ENCODE measurements around the gene MBOAT2. TPM values are rescaled to one million over a fixed set of nuclear protein-coding genes. Genes with fewer than 3 reads are reported as not detected.

MBOAT2 gene
- polyA plus RNA-seq, 1 donor from 2014 or later: 205 TPM

GRCh38 chr2:8996006-8996405, 7.5 kb downstream of the MBOAT2 start:
- no peak for TF ChIP-seq EZH2 (IDR thresholded peaks at IDR 0.05; ENCODE audit: borderline replicate concordance, insufficient read depth, low read length, poor library complexity, severe bottlenecking)
- no peak for TF ChIP-seq CTCF (IDR thresholded peaks at IDR 0.05; ENCODE audit: poor library complexity, severe bottlenecking)
- no peak for TF ChIP-seq RAD21 (conservative IDR thresholded peaks at IDR 0.05)
- no peak for TF ChIP-seq EP300 (conservative IDR thresholded peaks at IDR 0.05; ENCODE audit: poor library complexity, severe bottlenecking)
- no peak for TF ChIP-seq MXI1 (conservative IDR thresholded peaks at IDR 0.05; ENCODE audit: poor library complexity, severe bottlenecking)
- TF ChIP-seq REST (IDR thresholded peaks at IDR 0.05; ENCODE audit: borderline replicate concordance): no peak
- no peak for TF ChIP-seq TAF1 (IDR thresholded peaks at IDR 0.05; ENCODE audit: low read depth)
- TF ChIP-seq SMC3 (conservative IDR thresholded peaks at IDR 0.05; ENCODE audit: poor library complexity): no peak
- no peak for TF ChIP-seq POLR2AphosphoS5 (IDR thresholded peaks at IDR 0.05)

GRCh38 chr2:8994386-8994785, 9.1 kb downstream of the MBOAT2 start:
- no peak overlapping the region for H2AFZ ChIP-seq (ENCODE audit: low read depth, low read length)
- H3K36me3 ChIP-seq (ENCODE audit: insufficient read depth, low read length): no peaks in the 10 kb centered on the region
- H3F3A ChIP-seq (ENCODE audit: insufficient read depth, low read length, poor library complexity, severe bottlenecking): no peaks in the 10 kb centered on the region
- H3K27ac ChIP-seq (ENCODE audit: low read length): no peak overlapping the region
- H3K4me3 ChIP-seq (ENCODE audit: low read length): no peak overlapping the region
- H3K79me2 ChIP-seq (replicated peaks; ENCODE audit: insufficient read depth, low read length): peaks cover 58% of the 10 kb centered on the region
- no peak overlapping the region for H3K9ac ChIP-seq (ENCODE audit: low read length)
- no peaks in the 10 kb centered on the region for H4K20me1 ChIP-seq (ENCODE audit: insufficient read depth)
- H3K4me2 ChIP-seq (ENCODE audit: low read length): no peak overlapping the region
- no peaks in the 10 kb centered on the region for H3K27me3 ChIP-seq (ENCODE audit: insufficient read depth, low read depth, low read length)
- H3K9me2 ChIP-seq (ENCODE audit: insufficient read depth, low read length): no peaks in the 10 kb centered on the region
- no peak for TF ChIP-seq RAD21 (conservative IDR thresholded peaks at IDR 0.05)
- TF ChIP-seq EP300 (conservative IDR thresholded peaks at IDR 0.05; ENCODE audit: poor library complexity, severe bottlenecking): no peak
- no peaks in the 10 kb centered on the region for H3K9me3 ChIP-seq (ENCODE audit: low read length)

More at GRCh38 chr2:8996006-8996405, 7.5 kb downstream of the MBOAT2 start:
- no peaks in the 10 kb centered on the region for H3K36me3 ChIP-seq (ENCODE audit: insufficient read depth, low read length)
- H3K4me3 ChIP-seq (ENCODE audit: low read length): no peak overlapping the region
- no peaks in the 10 kb centered on the region for H3K27me3 ChIP-seq (ENCODE audit: insufficient read depth, low read depth, low read length)
- no peaks in the 10 kb centered on the region for H3K9me3 ChIP-seq (ENCODE audit: low read length)
- H3F3A ChIP-seq (ENCODE audit: insufficient read depth, low read length, poor library complexity, severe bottlenecking): no peaks in the 10 kb centered on the region
- H3K9me2 ChIP-seq (ENCODE audit: insufficient read depth, low read length): no peaks in the 10 kb centered on the region
- H4K20me1 ChIP-seq (ENCODE audit: insufficient read depth): no peaks in the 10 kb centered on the region
- H3K4me2 ChIP-seq (ENCODE audit: low read length): no peak overlapping the region
- no peak overlapping the region for H2AFZ ChIP-seq (ENCODE audit: low read depth, low read length)
- no peak overlapping the region for H3K9ac ChIP-seq (ENCODE audit: low read length)
- H3K27ac ChIP-seq (ENCODE audit: low read length): no peak overlapping the region
- H3K79me2 ChIP-seq (replicated peaks; ENCODE audit: insufficient read depth, low read length): peaks cover 70% of the 10 kb centered on the region

- H3F3A ChIP-seq (ENCODE audit: insufficient read depth, low read length, poor library complexity, severe bottlenecking): no peaks in the 10 kb centered on the region
- H3K27ac ChIP-seq (ENCODE audit: low read length): no peak overlapping the region
- no peak overlapping the region for H3K4me2 ChIP-seq (ENCODE audit: low read length)
- H3K79me2 ChIP-seq (replicated peaks; ENCODE audit: insufficient read depth, low read length): peaks cover 57% of the 10 kb centered on the region
- TF ChIP-seq EZH2 (IDR thresholded peaks at IDR 0.05; ENCODE audit: borderline replicate concordance, insufficient read depth, low read length, poor library complexity, severe bottlenecking) (no peak), TAF1 (IDR thresholded peaks at IDR 0.05; ENCODE audit: low read depth) (no peak), REST (IDR thresholded peaks at IDR 0.05; ENCODE audit: borderline replicate concordance) (no peak)
- H3K9me2 ChIP-seq (ENCODE audit: insufficient read depth, low read length): no peaks in the 10 kb centered on the region
- no peak overlapping the region for H3K4me3 ChIP-seq (ENCODE audit: low read length)
- no peak overlapping the region for H2AFZ ChIP-seq (ENCODE audit: low read depth, low read length)
- no peaks in the 10 kb centered on the region for H3K27me3 ChIP-seq (ENCODE audit: insufficient read depth, low read depth, low read length)
- H3K36me3 ChIP-seq (ENCODE audit: insufficient read depth, low read length): no peaks in the 10 kb centered on the region
- no peaks in the 10 kb centered on the region for H3K9me3 ChIP-seq (ENCODE audit: low read length)
- no peaks in the 10 kb centered on the region for H4K20me1 ChIP-seq (ENCODE audit: insufficient read depth)
- no peak overlapping the region for H3K9ac ChIP-seq (ENCODE audit: low read length)
Observed at GRCh38 chr2:8993902-8994278, 9.6 kb downstream of the MBOAT2 start.
